ENCODE data around the gene SOX8.

SOX8 gene

GRCh38 chr16:1026784-1027500, 45.4 kb downstream of the SOX8 start:
- TF ChIP-seq GATA2 (IDR thresholded peaks at IDR 0.05; ENCODE audit: low read depth, low read length) = no peak

GRCh38 chr16:1027501-1027815, 45.9 kb downstream of the SOX8 start:
- no peak for TF ChIP-seq GATA2 (IDR thresholded peaks at IDR 0.05; ENCODE audit: low read depth, low read length)
- no peak for TF ChIP-seq GATA3 (IDR thresholded peaks at IDR 0.05; ENCODE audit: low read depth, low read length)

- TF ChIP-seq GATA3 (IDR thresholded peaks at IDR 0.05; ENCODE audit: low read depth, low read length) = no peak
- no peak for TF ChIP-seq GATA2 (IDR thresholded peaks at IDR 0.05; ENCODE audit: low read depth, low read length)
These were observed 46.5 kb downstream of the SOX8 start for GRCh38 chr16:1028056-1028455.

- TF ChIP-seq GATA2 (IDR thresholded peaks at IDR 0.05; ENCODE audit: low read depth, low read length) (no peak), GATA3 (IDR thresholded peaks at IDR 0.05; ENCODE audit: low read depth, low read length) (no peak)
These were observed 47.1 kb downstream of the SOX8 start for GRCh38 chr16:1028524-1029258.

GRCh38 chr16:1029259-1029545, 47.6 kb downstream of the SOX8 start:
- TF ChIP-seq GATA2 (IDR thresholded peaks at IDR 0.05; ENCODE audit: low read depth, low read length) (no peak), GATA3 (IDR thresholded peaks at IDR 0.05; ENCODE audit: low read depth, low read length) (no peak)

- TF ChIP-seq GATA3 (IDR thresholded peaks at IDR 0.05; ENCODE audit: low read depth, low read length) = no peak
- no peak for TF ChIP-seq GATA2 (IDR thresholded peaks at IDR 0.05; ENCODE audit: low read depth, low read length)
These were observed 48.9 kb downstream of the SOX8 start for GRCh38 chr16:1030473-1030901.

GRCh38 chr16:1031666-1032065, 50.1 kb downstream of the SOX8 start:
- TF ChIP-seq GATA3 (IDR thresholded peaks at IDR 0.05; ENCODE audit: low read depth, low read length) (no peak), GATA2 (IDR thresholded peaks at IDR 0.05; ENCODE audit: low read depth, low read length) (no peak)

GRCh38 chr16:1032607-1033006, 51.0 kb downstream of the SOX8 start:
- TF ChIP-seq GATA3 (IDR thresholded peaks at IDR 0.05; ENCODE audit: low read depth, low read length) (no peak), GATA2 (IDR thresholded peaks at IDR 0.05; ENCODE audit: low read depth, low read length) (no peak)

GRCh38 chr16:1033128-1033679, 51.6 kb downstream of the SOX8 start:
- TF ChIP-seq GATA2 (IDR thresholded peaks at IDR 0.05; ENCODE audit: low read depth, low read length) (no peak), GATA3 (IDR thresholded peaks at IDR 0.05; ENCODE audit: low read depth, low read length) (no peak)

- no peak for TF ChIP-seq GATA3 (IDR thresholded peaks at IDR 0.05; ENCODE audit: low read depth, low read length)
- TF ChIP-seq GATA2 (IDR thresholded peaks at IDR 0.05; ENCODE audit: low read depth, low read length) = no peak
These were observed 52.9 kb downstream of the SOX8 start for GRCh38 chr16:1034230-1035065.

GRCh38 chr16:1035066-1035415, 53.5 kb downstream of the SOX8 start:
- TF ChIP-seq GATA3 (IDR thresholded peaks at IDR 0.05; ENCODE audit: low read depth, low read length) = no peak
- no peak for TF ChIP-seq GATA2 (IDR thresholded peaks at IDR 0.05; ENCODE audit: low read depth, low read length)

- TF ChIP-seq GATA2 (IDR thresholded peaks at IDR 0.05; ENCODE audit: low read depth, low read length) = no peak
- TF ChIP-seq GATA3 (IDR thresholded peaks at IDR 0.05; ENCODE audit: low read depth, low read length) = no peak
These were observed 54.6 kb downstream of the SOX8 start for GRCh38 chr16:1036166-1036565.
